ENCODE results near the gene MATN1. TPM values are rescaled to one million over a fixed set of nuclear protein-coding genes. Genes with fewer than 3 reads are reported as not detected.

Gene MATN1
- total RNA-seq, 2 experiments from 2014 or later, result 0.34 TPM; not detected in 1

DNA sequence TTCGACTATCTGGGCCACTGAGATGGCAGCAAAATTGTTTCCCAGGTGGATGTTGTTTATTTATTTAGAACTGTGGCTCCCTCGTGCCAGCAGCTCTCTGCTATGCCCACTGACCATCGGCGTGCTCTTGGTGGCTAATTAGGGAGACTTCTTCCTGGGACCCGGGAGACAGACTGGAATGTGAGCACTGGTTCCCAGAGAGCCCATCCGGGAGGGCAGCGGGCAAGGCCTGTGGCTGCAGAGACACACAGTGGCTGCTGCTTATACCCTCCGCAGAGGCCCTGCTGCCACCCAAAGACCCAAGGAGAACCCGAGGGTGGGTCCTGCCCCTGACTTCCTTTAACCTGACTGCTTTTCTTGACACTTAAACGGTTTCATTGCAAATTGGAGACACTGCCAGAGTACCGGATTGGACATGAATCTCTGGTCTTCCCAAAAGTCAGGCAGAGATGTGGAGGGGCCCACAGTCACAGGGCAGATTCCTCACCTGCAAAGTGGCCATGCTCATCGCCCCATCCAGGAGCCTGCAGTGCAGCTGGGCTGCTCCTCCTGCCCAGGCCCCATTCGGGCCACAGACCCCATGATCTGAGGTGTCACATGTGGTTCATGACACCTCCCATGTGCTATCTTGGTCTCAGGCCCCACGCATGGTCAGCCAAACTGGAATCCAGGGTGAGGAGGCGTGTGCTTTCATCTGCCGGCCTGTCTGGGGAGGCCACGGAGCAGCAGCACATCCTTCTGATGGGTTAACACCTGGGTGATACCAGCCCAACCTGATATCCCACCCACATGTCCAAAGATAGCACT lies 5.7 kb upstream of the MATN1 start:
- Mint-ChIP-seq H3K27ac (no peak overlapping the region), H3K27me3 (no peaks in the 10 kb centered on the region), H3K4me3 (no peak overlapping the region), H3K36me3 (peaks cover 10% of the 10 kb centered on the region), H3K9me3 (no peaks in the 10 kb centered on the region), H3K4me1 (ENCODE audit: low read depth) (peaks cover 18% of the 10 kb centered on the region)
- ChIA-PET CTCF (interaction anchor here (0.9 to 9.2 kb wide), 4 partner anchors 8 to 50 kb away, joined by 4 to 81 read pairs (median 10); no protein-coding TSS in a partner anchor), POLR2A (interaction anchor here (1.3 kb wide), 2 partner anchors 9 to 28 kb away, joined by 3 to 4 read pairs; partner anchors contain the start of gene LAPTM5)
- no peak for DNase-seq
- intact Hi-C loops (cut with micrococcal nuclease), result no loop called here

- POLR2A ChIA-PET, result interaction anchor here (0.5 to 1.3 kb wide), 3 partner anchors 8 to 134 kb away, joined by 3 to 4 read pairs (median 4); partner anchors contain the start of gene LAPTM5
- Mint-ChIP-seq H3K4me1 (ENCODE audit: low read depth) (peaks cover 21% of the 10 kb centered on the region), H3K27ac (peak overlapping the region; percentile 33), H3K9me3 (no peaks in the 10 kb centered on the region), H3K4me3 (no peak overlapping the region), H3K27me3 (no peaks in the 10 kb centered on the region), H3K36me3 (peaks cover 8% of the 10 kb centered on the region)
- no peak for DNase-seq
- CTCF ChIA-PET, result interaction anchor here (0.5 to 9.2 kb wide), 5 partner anchors 9 to 71 kb away, joined by 3 to 81 read pairs (median 3); no protein-coding TSS in a partner anchor
- intact Hi-C loops (cut with micrococcal nuclease), result no loop called here
Measured at GRCh38 chr1:30728340-30728739, 5.0 kb upstream of the MATN1 start.

DNA sequence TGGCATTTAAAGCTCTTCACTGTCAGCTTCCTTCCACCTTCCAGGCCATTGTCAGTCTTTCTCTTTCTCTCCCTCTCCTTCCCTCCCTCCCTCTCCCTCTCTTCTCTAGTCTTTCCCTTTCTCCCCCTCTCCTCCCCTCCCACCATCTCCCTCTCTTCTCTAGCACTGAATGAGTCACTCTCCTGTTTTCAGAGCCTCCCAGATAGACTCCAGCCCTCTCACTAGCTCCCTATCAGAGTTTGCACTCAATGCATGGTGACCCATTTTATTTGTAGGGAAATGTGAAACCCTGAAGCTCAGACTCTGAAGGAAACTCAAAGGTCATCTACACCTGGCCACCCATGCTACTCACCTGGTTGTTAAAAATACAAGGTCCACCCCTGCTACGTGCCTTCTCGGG lies 4.4 kb upstream of the MATN1 start:
- DNase-seq, result no peak
- H3K27me3 Mint-ChIP-seq, result no peaks in the 10 kb centered on the region
- H3K9me3 Mint-ChIP-seq, result no peaks in the 10 kb centered on the region
- no peak overlapping the region for H3K4me3 Mint-ChIP-seq
- H3K4me1 Mint-ChIP-seq (ENCODE audit: low read depth), result peaks cover 23% of the 10 kb centered on the region
- intact Hi-C loops (cut with micrococcal nuclease), result no loop called here
- ChIA-PET CTCF (interaction anchor here (0.5 to 9.2 kb wide), 9 partner anchors 9 to 73 kb away, joined by 3 to 81 read pairs (median 3); no protein-coding TSS in a partner anchor), POLR2A (interaction anchor here (1.0 to 1.3 kb wide), 3 partner anchors 8 to 29 kb away, joined by 3 to 4 read pairs (median 4); partner anchors contain the start of gene LAPTM5)
- H3K27ac Mint-ChIP-seq, result no peak overlapping the region
- H3K36me3 Mint-ChIP-seq, result peaks cover 5% of the 10 kb centered on the region

DNA sequence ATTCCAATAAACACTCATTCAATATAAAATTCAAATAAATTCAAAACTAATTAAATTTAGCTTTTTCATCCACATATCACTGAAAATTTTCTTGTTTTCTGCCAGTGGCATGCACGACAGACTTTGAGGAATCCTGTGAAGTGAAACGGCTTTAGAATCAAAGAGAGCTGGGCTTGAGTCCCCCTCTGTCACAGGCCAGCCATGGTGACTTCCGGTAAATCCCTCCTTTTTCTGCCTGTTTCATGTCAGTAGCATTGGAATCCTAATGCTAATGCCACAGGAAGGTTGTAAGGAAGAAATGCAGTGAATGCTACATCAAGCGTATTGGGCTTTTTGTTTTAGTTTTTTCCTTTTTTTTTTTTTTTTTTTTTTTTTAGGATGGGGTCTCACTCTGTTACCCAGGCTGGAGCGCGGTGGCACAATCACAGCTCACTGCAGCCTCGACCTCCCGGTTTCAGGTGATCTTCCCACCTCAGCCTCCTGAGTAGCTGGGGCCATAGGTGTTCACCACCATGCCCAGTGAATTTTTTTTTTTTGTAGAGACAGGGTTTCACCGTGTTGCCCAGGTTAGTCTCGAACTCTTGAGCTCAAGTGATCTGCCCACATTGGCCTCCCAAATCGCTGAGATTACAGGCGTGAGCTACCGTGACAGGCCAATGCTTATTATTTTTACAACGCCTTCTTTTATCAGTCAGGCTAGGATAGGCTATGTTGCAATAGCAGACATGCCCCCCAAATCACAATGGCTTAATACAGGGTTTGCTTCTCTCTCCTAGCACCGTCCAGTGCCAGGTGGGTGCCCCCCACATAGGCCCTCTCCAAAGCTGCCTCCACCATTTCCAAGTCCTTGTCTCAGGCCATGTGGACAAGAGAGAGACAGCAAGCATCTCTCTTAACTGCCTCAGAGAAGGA lies 3.6 kb upstream of the MATN1 start:
- no peaks in the 10 kb centered on the region for H3K36me3 Mint-ChIP-seq
- DNase-seq, result no peak
- H3K9me3 Mint-ChIP-seq, result no peaks in the 10 kb centered on the region
- H3K27me3 Mint-ChIP-seq, result no peaks in the 10 kb centered on the region
- intact Hi-C loops (cut with micrococcal nuclease), result no loop called here
- H3K27ac Mint-ChIP-seq, result no peak overlapping the region
- no peak overlapping the region for H3K4me3 Mint-ChIP-seq
- ChIA-PET CTCF (interaction anchor here (0.6 to 9.2 kb wide), 9 partner anchors 8 to 190 kb away, joined by 3 to 81 read pairs (median 3); no protein-coding TSS in a partner anchor), POLR2A (interaction anchor here (1.0 to 1.3 kb wide), 2 partner anchors 18 to 30 kb away, joined by 4 read pairs; partner anchors contain the start of gene LAPTM5)
- peaks cover 23% of the 10 kb centered on the region for H3K4me1 Mint-ChIP-seq (ENCODE audit: low read depth)

- H3K4me1 Mint-ChIP-seq (ENCODE audit: low read depth), result peaks cover 19% of the 10 kb centered on the region
- ChIA-PET POLR2A (no interaction called here), CTCF (interaction anchor here (1.2 to 9.2 kb wide), 3 partner anchors 18 to 55 kb away, joined by 3 to 81 read pairs (median 4); no protein-coding TSS in a partner anchor)
- no peaks in the 10 kb centered on the region for H3K27me3 Mint-ChIP-seq
- H3K9me3 Mint-ChIP-seq, result no peaks in the 10 kb centered on the region
- no peak overlapping the region for H3K4me3 Mint-ChIP-seq
- H3K36me3 Mint-ChIP-seq, result peaks cover 2% of the 10 kb centered on the region
- intact Hi-C loops (cut with micrococcal nuclease), result no loop called here
- no peak overlapping the region for H3K27ac Mint-ChIP-seq
- DNase-seq, result no peak
Measured at GRCh38 chr1:30726236-30726635, 2.9 kb upstream of the MATN1 start.

DNA sequence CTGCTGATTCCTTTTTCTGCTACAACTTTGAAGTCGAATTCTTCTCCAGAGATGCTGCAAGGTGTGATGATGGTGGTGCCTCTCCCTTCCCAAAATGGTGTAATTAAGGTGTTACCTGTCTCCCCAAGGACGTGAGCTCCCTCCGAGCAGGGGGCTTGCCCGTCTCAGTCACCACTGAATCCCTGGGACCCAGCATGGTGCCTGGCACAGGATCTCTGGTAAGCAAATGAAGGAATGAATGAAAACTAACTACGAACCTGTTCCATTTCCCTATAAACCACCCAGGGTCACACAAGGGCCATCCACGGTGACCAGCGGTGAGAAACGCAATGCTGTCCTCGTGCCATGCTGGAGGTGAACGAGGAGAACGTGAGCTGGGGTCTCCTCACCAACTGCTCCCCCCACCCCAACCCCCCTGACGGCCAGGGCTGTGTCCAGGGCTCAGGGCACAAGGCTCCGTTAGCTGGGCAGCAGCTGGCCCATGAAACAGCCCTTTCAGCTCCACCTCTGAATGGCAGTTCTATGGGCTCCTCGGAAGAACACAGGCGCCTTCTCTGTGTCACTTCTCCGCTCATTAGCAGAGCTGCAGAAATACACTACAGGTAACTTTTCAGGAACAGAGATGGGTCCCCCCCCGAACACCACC lies 2.2 kb upstream of the MATN1 start:
- DNase-seq, result no peak
- ChIA-PET CTCF (interaction anchor here (0.7 to 9.2 kb wide), 4 partner anchors 19 to 1941 kb away, joined by 3 to 81 read pairs (median 5); partner anchors contain the start of gene LAPTM5), POLR2A (no interaction called here)
- Mint-ChIP-seq H3K9me3 (no peaks in the 10 kb centered on the region), H3K4me3 (no peak overlapping the region), H3K4me1 (ENCODE audit: low read depth) (peaks cover 19% of the 10 kb centered on the region), H3K36me3 (peaks cover 2% of the 10 kb centered on the region), H3K27me3 (no peaks in the 10 kb centered on the region), H3K27ac (no peak overlapping the region)
- intact Hi-C loops (cut with micrococcal nuclease), result no loop called here

- intact Hi-C loops (cut with micrococcal nuclease), result no loop called here
- Mint-ChIP-seq H3K4me3 (no peak overlapping the region), H3K4me1 (ENCODE audit: low read depth) (peaks cover 25% of the 10 kb centered on the region), H3K36me3 (peaks cover 2% of the 10 kb centered on the region), H3K27me3 (no peaks in the 10 kb centered on the region), H3K9me3 (no peaks in the 10 kb centered on the region), H3K27ac (no peak overlapping the region)
- ChIA-PET POLR2A (no interaction called here), CTCF (interaction anchor here (0.7 to 9.2 kb wide), 6 partner anchors 19 to 1940 kb away, joined by 3 to 81 read pairs (median 3); partner anchors contain the start of gene LAPTM5)
- DNase-seq, result no peak
Measured at GRCh38 chr1:30724655-30725421, 1.5 kb upstream of the MATN1 start.

- DNase-seq, result no peak
- Mint-ChIP-seq H3K27ac (no peak overlapping the region), H3K36me3 (peaks cover 2% of the 10 kb centered on the region), H3K9me3 (no peaks in the 10 kb centered on the region), H3K27me3 (no peaks in the 10 kb centered on the region), H3K4me3 (no peak overlapping the region), H3K4me1 (ENCODE audit: low read depth) (peaks cover 31% of the 10 kb centered on the region)
- CTCF ChIA-PET, result interaction anchor here (0.9 to 9.2 kb wide), 4 partner anchors 28 to 55 kb away, joined by 3 to 81 read pairs (median 5); partner anchors contain the start of gene LAPTM5
- POLR2A ChIA-PET, result no interaction called here
- intact Hi-C loops (cut with micrococcal nuclease), result no loop called here
Measured at GRCh38 chr1:30724175-30724574, 790 bp upstream of the MATN1 start.

DNA sequence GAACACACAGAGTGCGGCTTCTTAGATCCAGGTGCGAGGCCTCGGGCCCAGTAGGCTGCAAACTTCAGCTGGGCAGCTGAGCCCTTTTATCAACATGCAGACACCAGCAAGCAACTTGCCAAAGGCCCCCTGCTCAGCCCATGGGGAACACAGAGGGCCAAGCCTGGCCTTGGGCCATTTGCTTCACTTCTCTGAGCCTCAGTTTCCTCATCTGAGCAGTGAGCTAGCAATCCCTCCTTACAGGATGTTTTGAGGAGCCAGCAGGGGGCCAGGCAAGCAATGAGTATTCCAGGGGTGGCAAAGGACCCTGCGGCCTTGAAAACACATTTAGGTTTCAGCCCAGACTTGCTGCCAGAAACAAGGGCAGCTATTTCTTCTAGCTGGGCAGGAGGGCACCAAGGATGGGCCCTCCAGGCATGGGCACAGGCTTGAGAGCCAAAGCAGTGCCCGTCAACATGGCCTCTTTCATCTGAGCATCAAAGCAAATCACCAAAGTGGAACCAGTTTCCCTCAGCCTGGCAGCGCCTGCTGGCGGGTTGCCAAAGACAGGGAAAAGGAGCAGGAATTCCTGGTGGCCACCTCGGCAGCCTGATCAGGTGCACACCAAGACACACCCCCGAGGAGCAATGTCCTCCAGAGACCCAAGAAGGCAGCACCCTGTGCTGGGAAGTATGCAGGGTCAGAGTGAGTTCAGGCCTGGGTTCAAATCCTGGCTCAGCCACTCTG lies 1.4 kb downstream of the MATN1 start:
- H3K4me1 Mint-ChIP-seq (ENCODE audit: low read depth), result peaks cover 32% of the 10 kb centered on the region
- CTCF ChIA-PET, result interaction anchor here (0.9 to 5.7 kb wide), 6 partner anchors 8 to 80 kb away, joined by 4 to 445 read pairs (median 42); partner anchors contain the start of gene LAPTM5
- intact Hi-C loops (cut with micrococcal nuclease), result no loop called here
- no peak overlapping the region for H3K27ac Mint-ChIP-seq
- no peak overlapping the region for H3K4me3 Mint-ChIP-seq
- DNase-seq, result no peak
- no peaks in the 10 kb centered on the region for H3K9me3 Mint-ChIP-seq
- POLR2A ChIA-PET, result no interaction called here
- peaks cover 2% of the 10 kb centered on the region for H3K36me3 Mint-ChIP-seq
- H3K27me3 Mint-ChIP-seq, result no peaks in the 10 kb centered on the region

- intact Hi-C loops (cut with micrococcal nuclease), result no loop called here
- peaks cover 2% of the 10 kb centered on the region for H3K36me3 Mint-ChIP-seq
- no peaks in the 10 kb centered on the region for H3K27me3 Mint-ChIP-seq
- POLR2A ChIA-PET, result no interaction called here
- CTCF ChIA-PET, result interaction anchor here (0.9 to 5.7 kb wide), 8 partner anchors 9 to 189 kb away, joined by 4 to 445 read pairs (median 30); partner anchors contain the start of gene LAPTM5
- DNase-seq, result no peak
- H3K4me3 Mint-ChIP-seq, result no peak overlapping the region
- no peaks in the 10 kb centered on the region for H3K9me3 Mint-ChIP-seq
- peaks cover 32% of the 10 kb centered on the region for H3K4me1 Mint-ChIP-seq (ENCODE audit: low read depth)
- H3K27ac Mint-ChIP-seq, result no peak overlapping the region
Measured at GRCh38 chr1:30721341-30721793, 2.0 kb downstream of the MATN1 start.
